GM12878 (cell line): ENCODE data around the gene TMC8. TPM values are rescaled to one million over a fixed set of nuclear protein-coding genes. Genes with fewer than 3 reads are reported as not detected.
A peak's percentile ranks its signal among the peaks of the same experiment; 100 is the strongest.

Experiments used
- ATAC-seq: fragments of 200-7000 bp; cut with Tn5 transposase; 3 replicates; pipeline ENCODE4 v1.9.1; 2020; ENCODE audit warnings: mild to moderate bottlenecking, moderate library complexity
- BruUV-seq: library from RNA; stranded (reverse); fragments of 400-500 nt; replicated peaks from 2 replicates; lab custom pipeline; 2021; lab: Mats Ljungman, UMichigan
- CTCF ChIA-PET: fragments of 300-600 bp; sonication (Branson Sonifier 250); formaldehyde crosslinking; extraction: SDS; loops from one replicate; lab custom pipeline; 2021; ENCODE audit warnings: inconsistent platforms; lab: Yijun Ruan, JAX
- POLR2A ChIA-PET: fragments of 350-600 bp; formaldehyde crosslinking; extraction: SDS; loops from one replicate; lab custom pipeline; 2021; ENCODE audit warnings: inconsistent platforms; lab: Charles Lee
- RAD21 ChIA-PET: fragments of 300-600 bp; sonication (Branson Sonifier 250); formaldehyde crosslinking; loops from one replicate; lab custom pipeline; 2023; ENCODE audit warnings: antibody characterized with exemption; ENCODE audit not compliant: unreplicated experiment; lab: Charles Lee
- SMC1A ChIA-PET: fragments of 300-600 bp; sonication (Branson Sonifier 250); formaldehyde crosslinking; loops from one replicate; lab custom pipeline; 2023; ENCODE audit not compliant: unreplicated experiment, uncharacterized antibody; lab: Charles Lee
- DNase-seq: peaks from one replicate; pipeline ENCODE4 v3.0.0-alpha.2; 2011; ENCODE audit warnings: low read depth, low spot score
- FAIRE-seq: peaks from 3 replicates; lab custom pipeline; 2011; peaks lifted over from hg19 to GRCh38; lab: Jason Lieb, UNC
- H2AFZ ChIP-seq: 2 replicates; pipeline ENCODE4 v1.6.0; 2011; ENCODE audit warnings: low read depth, low read length, control low read depth; ENCODE audit not compliant: control insufficient read depth
- H3K27ac ChIP-seq: 2 replicates; pipeline ENCODE4 v1.5.1; 2011; ENCODE audit warnings: control low read depth; ENCODE audit not compliant: control insufficient read depth, insufficient read depth
- H3K27me3 ChIP-seq, 2 experiments: replicated peaks in 1 of 2; 2 replicates each; pipeline versions ENCODE4 v1.6.0 to v1.6.1; 2011; ENCODE audit warnings: low read length in 1 of 2; ENCODE audit not compliant: control insufficient read depth in 2 of 2, insufficient read depth in 2 of 2
- H3K36me3 ChIP-seq, 2 experiments: 2 replicates each; pipeline ENCODE4 v1.5.1; 2011; ENCODE audit warnings: low read length in 1 of 2; ENCODE audit not compliant: control insufficient read depth in 2 of 2, insufficient read depth in 2 of 2
- H3K4me1 ChIP-seq: 2 replicates; pipeline ENCODE4 v1.6.1; 2011; ENCODE audit warnings: mild to moderate bottlenecking, low read length, moderate library complexity, mixed read lengths; ENCODE audit not compliant: control insufficient read depth, insufficient read depth
- H3K4me2 ChIP-seq: 2 replicates; pipeline ENCODE4 v1.6.0; 2011; ENCODE audit warnings: control low read depth; ENCODE audit not compliant: control insufficient read depth, insufficient read depth
- H3K4me3 ChIP-seq: fragments of 200-600 bp; sonication (generic); 2 replicates; pipeline ENCODE4 v1.5.1; 2016
- H3K79me2 ChIP-seq: 2 replicates; pipeline ENCODE4 v1.6.0; 2011; ENCODE audit warnings: low read length; ENCODE audit not compliant: control insufficient read depth, insufficient read depth
- H3K9ac ChIP-seq: 2 replicates; pipeline ENCODE4 v1.8.0; 2011; ENCODE audit warnings: low read length, control low read depth, mixed read lengths; ENCODE audit not compliant: control insufficient read depth, insufficient read depth
- H3K9me3 ChIP-seq: replicated peaks from 3 replicates; pipeline ENCODE4 v1.5.1; 2011; ENCODE audit warnings: mild to moderate bottlenecking, low read length; ENCODE audit not compliant: control insufficient read depth, insufficient read depth
- H4K20me1 ChIP-seq: 2 replicates; pipeline ENCODE4 v1.6.0; 2011; ENCODE audit not compliant: control insufficient read depth, insufficient read depth
- BCL11A ChIP-seq: IDR thresholded peaks from 2 replicates; pipeline ENCODE4 v1.6.1; 2011; ENCODE audit warnings: low read depth, low read length
- BCLAF1 ChIP-seq: fragments of 450-650 bp; IDR thresholded peaks from 2 replicates; pipeline ENCODE4 v1.6.1; 2017; ENCODE audit warnings: antibody characterized with exemption, mild to moderate bottlenecking, moderate library complexity
- FOXM1 ChIP-seq: IDR thresholded peaks from 2 replicates; pipeline ENCODE4 v1.6.1; 2012; ENCODE audit warnings: low read depth, mild to moderate bottlenecking, inconsistent platforms, low read length, moderate library complexity
- HCFC1 ChIP-seq: fragments of 150-350 bp; IDR thresholded peaks from 2 replicates; pipeline ENCODE4 v1.6.1; 2014; ENCODE audit warnings: low read length
- JUND ChIP-seq: IDR thresholded peaks from 2 replicates; pipeline ENCODE4 v1.6.1; 2012; ENCODE audit warnings: low read depth, mild to moderate bottlenecking, low read length, improper control_type of control experiment, moderate library complexity
- KLF5 ChIP-seq: fragments of 450-650 bp; IDR thresholded peaks from 2 replicates; pipeline ENCODE4 v1.6.1; 2014; ENCODE audit warnings: mild to moderate bottlenecking; ENCODE audit not compliant: partially characterized antibody
- MEF2A ChIP-seq: IDR thresholded peaks from 2 replicates; pipeline ENCODE4 v1.6.1; 2011; ENCODE audit warnings: low read depth, mild to moderate bottlenecking, low read length, moderate library complexity; ENCODE audit not compliant: insufficient read depth
- RFX5 ChIP-seq: IDR thresholded peaks from 2 replicates; pipeline ENCODE4 v1.6.1; 2011; ENCODE audit warnings: low read depth, low read length, improper control_type of control experiment
- SPI1 ChIP-seq: IDR thresholded peaks from 2 replicates; pipeline ENCODE4 v1.6.1; 2011; ENCODE audit warnings: low read depth, mild to moderate bottlenecking, low read length, moderate library complexity, borderline replicate concordance; ENCODE audit not compliant: insufficient read depth
- SRF ChIP-seq, 2 experiments: IDR thresholded peaks; 2 replicates each; pipeline ENCODE4 v1.6.1; 2011; ENCODE audit warnings: low read depth in 2 of 2, low read length in 2 of 2, mild to moderate bottlenecking in 1 of 2, moderate library complexity in 1 of 2
- STAT1 ChIP-seq: fragments of 450-650 bp; conservative IDR thresholded peaks from 2 replicates; pipeline ENCODE4 v1.6.1; 2014; ENCODE audit warnings: antibody characterized with exemption, mild to moderate bottlenecking
- TCF12 ChIP-seq: IDR thresholded peaks from 2 replicates; pipeline ENCODE4 v1.6.1; 2011; ENCODE audit warnings: low read depth, mild to moderate bottlenecking, low read length
- WGBS: methylation state at CpG from one replicate; pipeline ENCODE4 v1.1.6; 2016; ENCODE audit warnings: low lambda C conversion rate; ENCODE audit not compliant: insufficient replicate concordance, insufficient coverage; ENCODE audit errors: missing lambda C conversion rate; 5-methylcytosine and 5-hydroxymethylcytosine counted together
- in situ Hi-C: fragments of 300-500 bp; cut with MboI; formaldehyde crosslinking; loops from 9 replicates; pipeline ENCODE4 v1.14.3; 2018; ENCODE audit warnings: mixed read lengths
- intact Hi-C: fragments of 100-400 bp; cut with micrococcal nuclease; formaldehyde crosslinking; loops from one replicate; pipeline ENCODE4 v1.14.2; 2022; ENCODE audit not compliant: unreplicated experiment
- polyA plus RNA-seq, 11 experiments: library from polyadenylated mRNA; depleted of rRNA in 4 of 11; unstranded in 6 of 11; stranded (reverse) in 5 of 11; fragments of >200 nt; fragmentation: Nextera tagmentation in 4 of 11; fragmentation: Illumina TruSeq in 1 of 11; extraction: Ambion mirVana in 4 of 11; extraction: Trizol in 1 of 11; gene quantifications; 1 replicate in 1 of 11; 2 replicates in 10 of 11; pipeline versions ENCODE4 v1.2.1 to v1.2.3, GENCODE V29; 2011 to 2016; ENCODE audit warnings: inconsistent platforms in 2 of 11, missing spikeins in 2 of 11, low read depth in 1 of 11
- total RNA-seq, 4 experiments: library from RNA; depleted of rRNA in 3 of 4; stranded (reverse); fragments of >200 nt in 3 of 4; fragmentation: Illumina TruSeq in 1 of 4; extraction: Trizol in 1 of 4; gene quantifications; 2 replicates each; pipeline versions ENCODE4 v1.2.1 to v1.2.3, GENCODE V29; 2013 to 2021
- TF ChIP-seq, protein P1 (sequence below): IDR thresholded peaks from 2 replicates; pipeline ENCODE4 v1.6.1; 2012; ENCODE audit warnings: improper control_type of control experiment, low read depth, low read length; ENCODE audit not compliant: insufficient replicate concordance

The TMC8 gene
- total and polyA plus RNA-seq, 10 of the 15 experiments (the other 5 are each of a cell fraction or from before 2014, with no cell fraction given) = 2.7 to 128 (median 40.0) TPM

DNA sequence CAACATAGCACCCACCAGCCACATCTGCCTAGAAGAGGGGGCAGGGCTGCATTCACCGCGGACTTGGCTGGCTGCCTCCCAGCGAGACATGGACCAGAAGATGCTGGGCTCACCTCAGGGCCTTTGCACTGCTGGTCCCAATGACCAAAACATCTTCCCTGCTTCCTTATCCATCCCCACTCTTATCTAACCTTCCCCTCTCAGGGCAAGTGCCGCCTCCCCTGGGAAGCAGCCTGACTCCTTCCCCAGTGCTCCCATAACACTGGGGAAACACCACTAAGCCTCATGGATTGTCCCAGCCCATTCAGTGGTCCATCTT, 7.7 kb upstream of the TMC8 start:
- H3K4me2 ChIP-seq = peak overlapping the region; percentile 93
- peaks cover 72% of the 10 kb centered on the region for H3K79me2 ChIP-seq
- ATAC-seq (no peak), DNase-seq (no peak), FAIRE-seq (peak; percentile 57)
- H3K36me3 ChIP-seq = peaks cover 14 to 19% of the 10 kb centered on the region in 2 experiments
- no peak overlapping the region for H2AFZ ChIP-seq
- ChIA-PET CTCF (interaction anchor here (2.1 to 12.7 kb wide), 2 partner anchors 14 to 52 kb away, joined by 5 to 100 read pairs; no protein-coding TSS in a partner anchor), RAD21 (interaction anchor here (1.2 to 1.8 kb wide), 2 partner anchors 11 to 103 kb away, joined by 5 to 6 read pairs; no protein-coding TSS in a partner anchor), SMC1A (interaction anchor here (0.6 to 1.2 kb wide), 2 partner anchors 54 to 648 kb away, joined by 3 read pairs; no protein-coding TSS in a partner anchor), POLR2A (interaction anchor here (0.6 kb wide), 1 partner anchor 84 kb away, joined by 7 read pairs; no protein-coding TSS in a partner anchor)
- H3K27ac ChIP-seq = no peak overlapping the region
- BruUV-seq = no TSS peak
- in situ Hi-C loops = no loop called here
- peak overlapping the region; percentile 70; the same call in 1 of the 2 replicates for H3K4me3 ChIP-seq
- peak overlapping the region; percentile 27; the same call in 1 of the 2 replicates for H3K9ac ChIP-seq
- no peaks in the 10 kb centered on the region for H3K27me3 ChIP-seq
- peaks cover 61% of the 10 kb centered on the region for H3K4me1 ChIP-seq
- no peaks in the 10 kb centered on the region for H3K9me3 ChIP-seq
- 98% methylated on average over 4 of the region's 4 CpGs for WGBS
- TF ChIP-seq KLF5 (no peak), JUND (no peak), MEF2A (no peak), STAT1 (no peak), RFX5 (no peak), FOXM1 (no peak), BCLAF1 (no peak), TCF12 (no peak), SRF (IDR thresholded peaks at IDR 0.05; ENCODE audit: low read depth in 2 of 2, low read length in 2 of 2) (no peak), HCFC1 (no peak), BCL11A (no peak), SPI1 (no peak)
- TF ChIP-seq, protein P1, sequence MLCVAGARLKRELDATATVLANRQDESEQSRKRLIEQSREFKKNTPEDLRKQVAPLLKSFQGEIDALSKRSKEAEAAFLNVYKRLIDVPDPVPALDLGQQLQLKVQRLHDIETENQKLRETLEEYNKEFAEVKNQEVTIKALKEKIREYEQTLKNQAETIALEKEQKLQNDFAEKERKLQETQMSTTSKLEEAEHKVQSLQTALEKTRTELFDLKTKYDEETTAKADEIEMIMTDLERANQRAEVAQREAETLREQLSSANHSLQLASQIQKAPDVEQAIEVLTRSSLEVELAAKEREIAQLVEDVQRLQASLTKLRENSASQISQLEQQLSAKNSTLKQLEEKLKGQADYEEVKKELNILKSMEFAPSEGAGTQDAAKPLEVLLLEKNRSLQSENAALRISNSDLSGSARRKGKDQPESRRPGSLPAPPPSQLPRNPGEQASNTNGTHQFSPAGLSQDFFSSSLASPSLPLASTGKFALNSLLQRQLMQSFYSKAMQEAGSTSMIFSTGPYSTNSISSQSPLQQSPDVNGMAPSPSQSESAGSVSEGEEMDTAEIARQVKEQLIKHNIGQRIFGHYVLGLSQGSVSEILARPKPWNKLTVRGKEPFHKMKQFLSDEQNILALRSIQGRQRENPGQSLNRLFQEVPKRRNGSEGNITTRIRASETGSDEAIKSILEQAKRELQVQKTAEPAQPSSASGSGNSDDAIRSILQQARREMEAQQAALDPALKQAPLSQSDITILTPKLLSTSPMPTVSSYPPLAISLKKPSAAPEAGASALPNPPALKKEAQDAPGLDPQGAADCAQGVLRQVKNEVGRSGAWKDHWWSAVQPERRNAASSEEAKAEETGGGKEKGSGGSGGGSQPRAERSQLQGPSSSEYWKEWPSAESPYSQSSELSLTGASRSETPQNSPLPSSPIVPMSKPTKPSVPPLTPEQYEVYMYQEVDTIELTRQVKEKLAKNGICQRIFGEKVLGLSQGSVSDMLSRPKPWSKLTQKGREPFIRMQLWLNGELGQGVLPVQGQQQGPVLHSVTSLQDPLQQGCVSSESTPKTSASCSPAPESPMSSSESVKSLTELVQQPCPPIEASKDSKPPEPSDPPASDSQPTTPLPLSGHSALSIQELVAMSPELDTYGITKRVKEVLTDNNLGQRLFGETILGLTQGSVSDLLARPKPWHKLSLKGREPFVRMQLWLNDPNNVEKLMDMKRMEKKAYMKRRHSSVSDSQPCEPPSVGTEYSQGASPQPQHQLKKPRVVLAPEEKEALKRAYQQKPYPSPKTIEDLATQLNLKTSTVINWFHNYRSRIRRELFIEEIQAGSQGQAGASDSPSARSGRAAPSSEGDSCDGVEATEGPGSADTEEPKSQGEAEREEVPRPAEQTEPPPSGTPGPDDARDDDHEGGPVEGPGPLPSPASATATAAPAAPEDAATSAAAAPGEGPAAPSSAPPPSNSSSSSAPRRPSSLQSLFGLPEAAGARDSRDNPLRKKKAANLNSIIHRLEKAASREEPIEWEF = no peak
- intact Hi-C loops = no loop called here
- no peaks in the 10 kb centered on the region for H4K20me1 ChIP-seq
